HG03025 (cell line): ENCODE data around the gene MYBPHL.
"Not testable (repeated sequence)": the region's sequence is repeated elsewhere in the genome, so short reads cannot be mapped to it uniquely, and the experiment has no call there.

ENCODE experiments used
- ATAC-seq: cut with Tn5 transposase; IDR thresholded peaks from one replicate; pipeline ENCODE4 v1.9.1; 2021; ENCODE audit warnings: mild to moderate bottlenecking, moderate library complexity; ENCODE audit not compliant: unreplicated experiment, low FRiP score

MYBPHL gene

DNA sequence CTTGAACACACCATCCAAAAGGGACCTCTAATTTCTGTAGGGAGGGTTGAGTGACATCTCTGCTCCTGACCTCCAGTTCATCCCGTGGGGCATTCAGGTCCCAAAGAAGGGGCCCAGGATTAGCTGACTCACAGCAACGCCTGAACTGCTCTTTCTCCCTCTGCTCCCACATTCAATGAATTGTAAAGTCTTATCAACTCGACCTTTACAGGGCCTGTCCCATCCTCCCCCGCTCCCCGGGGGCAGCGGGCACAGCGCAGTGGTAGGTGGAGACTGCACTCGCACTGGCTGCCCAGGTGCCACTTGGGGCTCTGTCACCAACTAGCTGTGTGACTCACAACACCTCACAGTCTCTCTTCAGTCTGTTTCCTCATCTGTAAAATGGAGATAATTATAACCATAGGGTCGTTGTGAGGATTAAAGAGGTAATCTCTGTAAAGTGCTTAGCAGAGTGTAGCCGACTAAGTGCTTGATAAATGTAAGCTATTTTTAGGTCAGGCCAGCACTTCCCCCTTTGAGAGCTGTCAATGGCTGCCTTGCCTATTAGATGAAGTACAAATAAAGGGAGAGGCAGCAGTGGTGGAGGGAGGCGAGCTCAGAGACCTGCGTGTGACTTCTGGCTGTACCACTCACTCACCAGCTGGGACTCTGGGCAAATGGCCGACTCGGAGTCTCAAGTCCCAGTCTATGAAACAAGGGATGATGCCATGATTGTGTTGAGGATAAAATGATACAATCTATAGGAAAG lies 637 bp upstream of the MYBPHL start:
- no peak for ATAC-seq

DNA sequence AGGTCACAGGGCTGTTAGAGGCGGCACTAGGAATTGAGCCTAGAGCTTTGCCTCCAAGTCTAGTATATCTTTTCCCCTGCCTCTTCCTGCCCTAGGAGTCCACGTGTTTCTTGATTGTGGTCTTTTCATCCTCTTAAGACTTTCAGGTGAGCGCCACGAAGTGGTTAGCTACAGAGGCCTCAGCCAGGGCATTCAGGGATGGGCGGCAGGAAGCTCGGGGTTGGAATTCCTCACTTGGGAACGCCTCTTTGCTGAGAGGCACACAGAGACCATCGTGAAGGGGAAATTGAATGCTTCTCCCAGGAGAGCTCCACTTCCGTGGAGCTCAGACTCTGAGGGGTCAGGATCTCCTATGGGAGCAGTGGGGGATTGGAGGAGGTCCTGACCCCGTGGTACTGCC lies 820 bp downstream of the MYBPHL start:
- ATAC-seq, result not testable (repeated sequence)

DNA sequence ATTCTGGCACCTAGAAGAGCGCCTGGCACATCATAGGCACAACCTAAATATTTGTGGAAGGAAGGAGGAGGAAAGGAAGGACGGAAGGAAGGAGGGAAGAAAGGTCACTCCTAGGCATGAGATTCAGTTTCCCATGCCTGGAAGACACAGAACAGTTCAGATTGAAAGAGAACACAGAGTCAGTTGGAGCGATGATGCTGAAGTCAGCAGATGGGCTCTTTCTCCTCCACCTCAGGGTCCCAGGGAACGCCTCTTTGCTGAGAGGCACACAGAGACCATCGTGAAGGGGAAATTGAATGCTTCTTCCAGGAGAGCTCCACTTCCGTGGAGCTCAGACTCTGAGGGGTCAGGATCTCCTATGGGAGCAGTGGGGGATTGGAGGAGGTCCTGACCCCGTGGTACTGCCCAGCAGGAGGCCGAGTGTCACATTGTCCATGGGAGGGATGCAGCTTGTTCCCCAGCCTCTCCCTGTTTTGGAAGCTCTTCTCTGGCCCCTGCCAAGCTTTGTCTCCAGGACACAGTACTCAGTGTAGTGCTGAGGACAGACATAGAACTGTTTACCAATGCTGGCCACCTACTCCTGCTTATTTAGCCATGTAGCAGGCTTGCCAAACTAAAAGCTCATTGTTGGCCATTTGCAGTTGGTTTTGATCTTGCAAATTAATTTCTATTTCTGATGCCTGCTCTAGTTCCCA lies 2.4 kb downstream of the MYBPHL start:
- ATAC-seq, result no peak

DNA sequence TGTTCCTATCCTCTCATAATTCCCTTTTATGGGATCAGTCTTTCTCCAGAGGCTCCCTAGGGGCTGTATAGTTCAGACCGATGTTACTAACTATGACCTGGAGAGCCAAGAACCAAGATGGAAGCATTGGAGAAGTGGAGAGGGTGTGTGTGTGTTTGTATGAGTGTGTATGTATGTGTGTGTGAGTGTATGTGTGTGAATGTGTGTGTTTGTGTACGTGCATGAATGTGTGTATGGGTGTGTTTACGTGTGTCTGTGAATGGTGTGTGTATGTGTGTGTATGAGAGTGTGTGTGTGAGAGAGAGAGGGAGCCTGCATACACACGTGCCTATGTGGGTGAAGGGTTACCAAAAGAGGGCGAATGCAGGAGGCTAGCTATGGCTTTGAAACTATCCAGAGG lies 4.9 kb downstream of the MYBPHL start:
- no peak for ATAC-seq

DNA sequence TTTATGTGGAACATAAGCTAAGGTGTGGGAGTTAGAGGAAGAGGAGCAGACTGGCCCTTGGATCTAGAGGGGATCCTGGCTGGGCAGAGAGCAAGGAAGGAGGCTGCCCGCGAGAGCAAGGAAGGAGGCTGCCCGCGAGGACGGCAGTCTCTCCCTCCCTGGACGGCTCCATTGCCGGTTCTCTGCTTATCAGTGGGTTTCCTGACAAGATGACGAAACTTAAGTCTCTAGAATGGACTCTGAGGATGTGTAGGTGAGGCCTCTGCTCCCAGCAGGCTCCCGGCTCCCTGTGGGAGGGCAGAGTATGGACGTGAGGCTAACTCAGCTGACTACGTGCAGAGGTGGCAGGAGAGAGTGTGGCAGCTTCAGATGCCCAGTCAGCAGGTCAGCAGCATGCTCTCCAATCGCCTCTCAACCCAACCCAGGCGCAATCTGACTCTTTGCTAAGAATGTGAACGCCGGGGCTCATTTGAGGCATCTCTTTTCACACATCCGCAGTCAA lies 6.1 kb downstream of the MYBPHL start:
- no peak for ATAC-seq

DNA sequence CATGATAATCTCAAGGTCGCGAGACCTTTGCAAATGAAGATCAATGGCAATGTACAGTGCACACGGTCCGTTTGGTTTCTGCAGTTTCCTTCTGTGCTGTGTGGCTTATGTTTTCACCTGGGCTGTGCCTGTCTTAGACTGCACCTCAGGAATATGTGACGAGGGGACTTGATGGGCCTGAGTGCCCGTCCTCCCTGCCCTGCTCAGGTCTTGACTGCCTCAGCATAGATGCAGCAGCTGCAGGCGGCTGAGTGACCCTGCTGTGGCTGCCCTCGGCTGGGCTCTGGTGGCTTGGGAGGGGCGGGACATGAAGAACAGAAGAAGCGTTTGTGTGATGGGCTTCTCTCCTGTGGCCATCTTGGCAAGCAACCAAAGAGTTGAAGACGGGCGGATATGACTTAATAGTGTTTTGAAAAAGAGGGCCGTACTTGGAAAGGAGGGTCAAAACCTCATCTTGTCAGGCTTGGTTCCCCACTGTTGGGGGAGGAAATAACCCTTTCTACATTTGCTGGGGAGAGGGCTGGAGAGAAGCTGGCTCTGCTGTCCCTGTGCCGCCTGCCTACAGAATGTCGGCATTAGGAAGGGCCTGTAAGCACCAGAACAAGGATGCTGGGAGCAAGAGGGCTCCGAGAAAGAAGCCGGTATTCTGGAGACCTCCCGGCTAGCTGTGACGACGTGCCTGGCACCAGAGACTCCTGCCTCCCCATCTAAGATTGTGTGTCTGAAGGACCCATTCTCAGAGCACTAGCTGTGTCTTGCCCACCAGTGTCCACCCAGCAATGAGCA lies 7.1 kb downstream of the MYBPHL start:
- ATAC-seq, result no peak

DNA sequence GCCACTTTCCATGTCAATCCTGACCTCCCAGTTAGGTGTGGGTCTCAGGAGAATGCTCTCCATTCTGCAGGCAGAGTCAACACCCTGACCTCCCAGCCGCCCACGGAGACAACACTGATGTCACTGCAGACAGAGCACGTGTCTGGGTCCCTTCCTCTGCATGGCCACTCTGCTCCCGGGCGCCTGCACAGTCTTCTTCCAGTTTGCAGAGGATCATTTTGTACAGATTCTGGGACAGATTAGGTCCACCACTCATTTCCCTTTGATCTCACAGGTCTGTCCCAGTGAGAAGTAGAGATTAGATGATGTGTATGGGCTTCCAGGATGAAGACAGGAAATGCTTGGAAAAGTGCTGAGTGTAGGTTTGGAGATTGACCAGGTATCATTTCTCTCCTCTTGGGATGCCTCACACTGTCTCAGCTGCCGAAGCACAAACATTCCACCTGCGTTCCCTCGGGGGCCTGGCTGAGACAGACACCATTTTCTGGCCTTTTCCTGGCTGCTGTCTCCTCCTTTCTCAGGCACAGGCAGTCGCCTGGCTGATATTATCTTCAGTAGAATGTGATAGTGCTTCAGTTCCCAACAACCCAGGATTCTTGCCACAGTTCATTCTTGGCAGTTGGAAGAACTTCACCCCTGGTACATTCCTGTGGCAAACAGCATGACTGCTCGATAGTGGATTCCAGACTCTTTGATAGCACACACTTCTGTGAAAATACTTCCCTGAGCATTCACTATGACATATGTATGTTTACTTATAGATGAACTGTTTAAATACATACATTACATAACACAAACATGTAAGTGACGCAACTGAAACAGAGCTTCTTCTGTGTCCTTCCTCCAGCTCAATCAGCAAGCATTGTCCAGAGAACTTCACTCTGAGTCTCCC lies 7.9 kb downstream of the MYBPHL start:
- ATAC-seq, result no peak

DNA sequence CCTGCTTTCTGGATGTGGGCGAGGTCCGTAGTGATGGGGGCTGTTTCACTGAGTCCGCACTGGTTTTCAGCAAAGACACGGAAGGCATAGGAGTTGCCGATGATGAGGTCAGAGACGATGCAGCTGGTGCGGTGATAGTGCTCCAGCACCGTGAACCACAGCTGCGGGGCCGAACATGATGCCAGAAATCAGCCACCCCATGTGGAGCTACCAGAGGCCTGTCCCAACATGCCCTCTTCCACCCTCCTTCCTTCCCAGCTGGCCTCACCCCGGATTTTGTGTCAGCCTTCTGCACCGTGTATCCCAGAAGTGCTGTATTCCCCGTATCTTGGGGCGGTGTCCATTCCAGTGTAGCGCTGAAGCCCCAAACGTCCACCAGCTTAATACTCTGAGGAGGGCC lies 10.0 kb downstream of the MYBPHL start:
- ATAC-seq, result no peak

DNA sequence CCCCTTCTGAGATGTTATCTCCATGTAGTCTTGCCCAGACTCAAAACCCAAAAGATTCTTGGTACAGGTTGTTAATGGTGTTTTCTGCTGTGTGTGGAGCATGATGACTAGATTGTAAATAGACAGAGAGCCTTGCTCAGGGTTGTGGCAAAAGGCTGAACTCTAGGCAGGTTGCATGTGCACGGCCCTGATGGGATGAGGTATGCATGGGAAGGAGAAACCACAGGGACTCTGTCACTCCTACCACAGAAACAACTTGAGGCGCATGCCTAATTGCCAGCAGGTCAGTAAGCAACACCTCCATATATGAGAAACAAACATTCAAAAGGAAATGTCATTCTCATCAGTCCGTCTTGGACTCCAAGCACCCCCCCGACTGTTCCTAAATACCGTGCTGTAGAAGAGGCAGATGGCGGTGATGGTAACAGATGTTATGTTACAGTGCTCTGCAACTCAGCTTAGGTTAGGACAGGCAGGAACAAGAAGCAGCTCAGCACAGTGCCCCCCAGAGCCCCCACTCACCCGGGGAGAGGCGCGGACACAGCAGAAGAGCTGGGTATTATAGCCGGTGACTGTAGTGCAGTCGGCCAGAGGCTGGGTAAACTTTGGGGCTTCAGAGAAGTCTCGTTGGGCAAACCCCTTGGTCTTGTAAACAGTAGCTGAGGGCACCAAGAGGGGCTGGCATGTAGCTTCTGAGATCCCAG lies 10.9 kb downstream of the MYBPHL start:
- ATAC-seq, result no peak

DNA sequence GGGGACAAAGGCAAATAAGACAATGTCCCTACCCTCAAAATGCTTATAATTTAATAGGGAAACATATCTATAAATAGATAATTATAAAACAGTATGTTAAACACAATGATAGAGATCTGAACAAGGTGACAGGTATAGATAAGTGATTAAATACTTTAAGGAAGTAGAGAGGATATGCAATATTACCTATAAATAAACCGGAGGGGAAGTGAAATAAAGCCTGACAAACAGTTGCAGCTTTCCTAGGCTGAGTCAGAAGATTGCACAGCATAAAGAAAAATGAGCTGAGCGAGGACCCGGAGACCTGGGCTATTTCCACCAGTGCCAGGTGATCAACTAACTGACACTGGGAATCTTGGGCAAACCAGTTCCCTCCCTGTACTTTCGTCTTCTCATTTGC lies 12.3 kb downstream of the MYBPHL start:
- no peak for ATAC-seq

DNA sequence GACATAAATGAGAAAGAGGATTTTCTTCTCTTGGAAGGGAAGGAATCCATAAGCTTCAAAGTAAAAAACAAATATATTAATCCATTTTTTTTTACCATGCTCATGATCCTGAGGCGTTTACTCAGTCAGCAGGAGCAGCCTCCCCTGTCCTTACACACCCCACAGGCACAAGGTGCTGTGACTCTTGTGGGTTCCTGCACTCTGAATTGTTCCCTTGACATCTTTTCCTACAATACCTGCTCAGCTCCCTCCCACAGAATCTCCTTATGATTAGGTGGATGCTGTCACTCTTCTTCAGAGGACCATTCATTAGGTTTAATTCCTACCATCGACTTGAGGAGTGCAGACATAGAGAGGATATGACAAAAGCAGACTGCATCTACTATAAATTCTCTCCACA lies 13.8 kb downstream of the MYBPHL start:
- ATAC-seq, result no peak

DNA sequence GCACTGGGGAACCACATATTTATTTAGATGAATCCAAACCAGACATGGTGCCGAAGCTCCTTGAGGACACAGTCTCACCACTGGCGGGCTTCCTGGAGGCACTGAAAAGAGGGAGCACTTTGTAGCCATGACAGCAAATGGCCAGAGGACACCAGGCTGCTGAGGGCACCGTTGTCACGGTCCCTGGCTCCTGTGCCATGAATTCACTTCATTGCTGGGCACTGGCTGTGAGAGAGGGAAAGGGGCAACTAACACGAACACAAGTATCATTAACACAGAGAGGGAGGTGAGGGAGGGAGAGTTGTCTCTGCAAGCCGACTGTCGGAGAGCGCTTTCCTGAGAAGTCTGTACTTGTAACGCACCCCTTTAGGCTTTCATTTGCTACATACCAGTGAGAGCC lies 14.4 kb downstream of the MYBPHL start:
- no peak for ATAC-seq

DNA sequence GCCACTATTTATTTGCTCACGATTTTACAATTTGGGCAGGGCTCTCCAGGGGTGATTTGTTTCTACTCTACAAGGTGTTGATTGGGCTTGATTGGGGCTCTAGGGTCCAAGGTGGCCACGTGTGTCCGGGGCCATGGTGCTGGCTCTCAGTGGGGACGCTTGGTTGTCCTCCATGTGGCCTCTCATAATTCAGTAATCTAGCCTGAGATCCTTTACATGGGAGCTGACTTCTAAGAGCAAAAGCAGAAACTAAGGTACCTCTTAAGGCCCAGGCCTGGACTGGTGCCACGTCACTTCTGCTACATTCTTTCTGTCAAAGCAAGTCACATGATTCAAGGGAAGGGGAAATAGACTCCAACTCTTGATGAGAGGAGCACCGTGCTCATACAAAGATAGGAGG lies 15.8 kb downstream of the MYBPHL start:
- no peak for ATAC-seq

DNA sequence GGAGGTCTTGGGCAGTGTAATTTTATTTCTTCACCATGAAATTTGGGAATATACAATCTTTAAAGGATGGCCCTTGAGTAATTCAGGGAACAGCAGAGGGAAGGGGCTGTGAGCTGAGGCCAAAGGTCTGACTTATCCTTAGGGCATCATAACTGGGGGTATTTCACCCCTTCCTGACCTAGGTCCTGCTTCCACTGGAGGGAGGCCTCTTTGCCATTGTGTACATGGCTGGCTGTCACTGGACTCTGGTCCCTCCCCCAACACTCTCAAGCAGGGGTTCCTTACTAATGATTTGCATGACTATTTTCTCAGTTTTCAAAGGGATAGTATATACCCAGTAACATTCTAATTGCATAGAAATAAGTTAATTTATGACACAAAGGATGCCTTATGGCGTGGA lies 16.7 kb downstream of the MYBPHL start:
- no peak for ATAC-seq

DNA sequence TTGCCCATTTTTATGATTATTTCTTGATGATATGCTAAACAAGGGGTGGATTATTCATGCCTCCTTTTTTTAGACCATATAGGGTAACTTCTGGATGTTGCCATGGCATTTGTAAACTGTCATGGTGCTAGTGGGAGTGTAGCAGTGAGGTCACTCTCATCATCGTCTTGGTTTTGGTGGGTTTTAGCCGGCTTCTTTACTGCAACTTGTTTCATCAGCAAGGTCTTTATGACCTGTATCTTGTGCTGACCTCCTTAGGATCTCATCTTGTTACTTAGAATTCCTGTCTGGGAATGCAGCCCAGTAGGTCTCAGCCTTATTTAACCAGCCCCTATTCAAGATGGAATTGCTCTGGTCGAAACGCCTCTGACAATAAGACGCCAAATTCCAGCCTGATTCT lies 20.0 kb downstream of the MYBPHL start:
- not testable (repeated sequence) for ATAC-seq

DNA sequence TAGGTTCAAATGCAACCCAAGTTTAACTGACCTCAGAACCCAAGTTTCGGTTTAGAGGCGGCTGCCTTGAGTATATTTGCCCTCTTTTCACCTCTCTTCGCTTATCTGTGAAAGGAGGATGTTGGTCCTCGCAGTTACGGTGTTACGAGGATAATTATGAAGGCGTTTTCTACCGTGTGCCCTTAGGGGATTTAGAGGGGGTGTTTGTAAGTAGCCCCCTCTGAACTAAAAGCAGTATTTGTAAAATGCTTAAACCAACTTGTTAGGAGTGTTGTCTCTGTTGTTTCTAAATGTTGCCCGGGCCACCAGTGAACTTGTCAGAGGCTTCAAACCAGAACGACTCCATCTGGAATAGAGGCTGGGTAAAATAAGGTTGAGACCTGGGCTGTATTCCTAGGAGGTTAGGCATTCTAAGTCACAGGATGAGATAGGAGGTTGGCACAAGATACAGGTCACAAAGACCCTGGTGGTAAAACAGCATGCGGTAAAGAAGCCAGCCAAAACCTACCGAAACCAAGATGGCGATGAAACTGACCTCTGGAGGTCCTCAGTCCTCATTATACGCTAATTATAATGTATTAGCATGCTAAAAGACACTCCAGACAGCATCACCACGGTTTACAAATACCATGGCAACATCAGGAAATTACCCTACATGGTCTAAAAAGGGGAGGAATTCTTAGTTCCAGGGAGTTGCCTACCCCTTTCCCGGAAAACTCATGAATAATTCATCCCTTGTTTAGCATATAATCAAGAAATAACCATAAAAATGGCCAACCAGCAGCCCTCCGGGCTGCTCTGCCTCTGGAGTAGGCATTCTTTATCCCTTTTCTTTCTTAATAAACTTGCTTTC lies 22.8 kb downstream of the MYBPHL start:
- ATAC-seq, result peak; percentile 29

DNA sequence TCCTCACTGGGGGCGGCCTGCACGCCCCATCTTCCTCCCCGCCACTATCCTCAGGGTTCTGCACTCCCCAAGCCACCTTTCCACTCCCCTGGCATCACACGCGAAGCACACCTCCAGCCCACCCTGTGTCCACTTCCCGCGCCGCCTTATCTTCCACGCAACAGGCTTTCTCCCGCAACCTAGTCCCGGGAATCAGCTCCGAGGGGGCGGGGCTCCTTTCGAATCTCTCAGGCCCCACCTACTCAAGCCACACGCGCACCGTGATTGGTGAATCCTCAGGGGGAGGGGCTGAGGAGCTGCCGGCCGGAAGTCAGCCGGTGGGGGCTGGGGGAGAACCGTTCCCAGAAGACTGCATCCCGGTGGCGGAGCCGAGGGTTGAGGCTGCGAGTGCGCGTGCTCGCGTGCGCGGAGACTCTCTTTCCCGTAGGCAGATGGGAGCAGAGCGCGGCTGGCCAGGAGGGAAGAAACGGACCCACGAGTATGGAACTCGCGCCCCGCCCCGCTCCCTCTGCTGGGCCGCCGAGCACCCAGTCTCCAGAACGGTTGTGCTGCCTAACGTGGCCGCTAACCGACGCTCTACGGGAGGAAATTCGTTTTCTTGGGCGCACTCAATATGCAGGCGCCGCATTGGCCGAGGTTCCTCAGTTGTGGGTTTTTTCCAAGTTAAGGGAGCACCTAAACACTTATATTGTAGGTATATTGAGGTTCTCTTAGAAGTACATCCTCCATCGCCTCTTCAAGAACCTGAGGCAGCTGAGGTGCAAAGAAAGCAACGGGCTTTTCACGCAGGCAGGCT lies 23.7 kb downstream of the MYBPHL start, which contains the start of gene PSRC1:
Gene PSRC1 (minus strand): TSS at position 194 of the 796 bp plus-strand sequence.
- ATAC-seq, result peak; percentile 88

DNA sequence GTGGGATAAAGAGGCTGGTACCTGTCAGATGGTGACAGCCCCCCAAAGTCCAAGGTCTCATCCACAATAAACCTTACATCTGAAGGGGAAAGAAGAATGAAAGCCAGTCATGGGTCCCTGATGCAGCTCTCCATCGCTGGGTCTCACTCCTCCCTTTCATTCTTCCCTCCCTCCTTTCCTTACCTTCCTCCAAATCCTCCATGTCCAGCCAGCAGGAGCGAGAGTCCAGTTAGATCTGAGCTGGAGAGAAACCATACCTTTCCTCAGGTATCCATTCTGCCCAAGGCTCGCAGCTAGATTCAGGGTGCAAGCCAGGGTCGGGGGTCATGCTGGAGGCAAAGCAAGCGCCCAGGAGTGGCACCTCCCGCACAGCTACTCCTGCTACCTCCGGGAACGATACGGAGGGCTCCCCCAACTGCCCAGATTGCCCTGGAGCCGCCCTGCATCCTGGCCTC lies 24.3 kb downstream of the MYBPHL start:
- no peak for ATAC-seq
